Activated T-helper 1 cell treated with anti-CD3 and anti-CD28 coated beads, Interleukin-12 subunit alpha, Interleukin-12 subunit beta, Interleukin-2, Interleukin-4 antibody, amounts not matched to agents 30 ng/mL and 10 ng/mL and 1 ng/mL, durations not matched to agents 14 hours and 24 hours and 36 hours (primary cell): ENCODE measurements around the gene CXCL6. TPM values are rescaled to one million over a fixed set of nuclear protein-coding genes. Genes with fewer than 3 reads are reported as not detected.

Source experiments
- DNase-seq: peaks from one replicate; pipeline ENCODE4 v3.0.0; 2021; ENCODE audit warnings: low spot score
- H3K27ac Mint-ChIP-seq: one replicate; pipeline ENCODE4 v1.8.0; 2021; ENCODE audit warnings: mild to moderate bottlenecking, mixed read lengths
- H3K27me3 Mint-ChIP-seq: one replicate; pipeline ENCODE4 v1.8.0; 2022; ENCODE audit warnings: mild to moderate bottlenecking, moderate library complexity, mixed read lengths; ENCODE audit not compliant: insufficient read depth
- H3K36me3 Mint-ChIP-seq: one replicate; pipeline ENCODE4 v1.8.0; 2021; ENCODE audit warnings: low read depth, mixed read lengths
- H3K4me1 Mint-ChIP-seq: one replicate; pipeline ENCODE4 v1.8.0; 2021; ENCODE audit warnings: low read depth, mixed read lengths
- H3K4me3 Mint-ChIP-seq: one replicate; pipeline ENCODE4 v1.8.0; 2021; ENCODE audit warnings: mild to moderate bottlenecking, moderate library complexity, mixed read lengths
- H3K9me3 Mint-ChIP-seq: one replicate; pipeline ENCODE4 v1.8.0; 2021; ENCODE audit warnings: mixed read lengths
- intact Hi-C: fragments of 100-400 bp; cut with micrococcal nuclease; formaldehyde crosslinking; loops from one replicate; pipeline ENCODE4 v1.15.1; 2024
- total RNA-seq: library from RNA; stranded (reverse); gene quantifications from 2 replicates; pipeline ENCODE4 v1.2.3, GENCODE V29; 2022

The CXCL6 gene
- total RNA-seq, 1 donor from 2014 or later = not detected

DNA sequence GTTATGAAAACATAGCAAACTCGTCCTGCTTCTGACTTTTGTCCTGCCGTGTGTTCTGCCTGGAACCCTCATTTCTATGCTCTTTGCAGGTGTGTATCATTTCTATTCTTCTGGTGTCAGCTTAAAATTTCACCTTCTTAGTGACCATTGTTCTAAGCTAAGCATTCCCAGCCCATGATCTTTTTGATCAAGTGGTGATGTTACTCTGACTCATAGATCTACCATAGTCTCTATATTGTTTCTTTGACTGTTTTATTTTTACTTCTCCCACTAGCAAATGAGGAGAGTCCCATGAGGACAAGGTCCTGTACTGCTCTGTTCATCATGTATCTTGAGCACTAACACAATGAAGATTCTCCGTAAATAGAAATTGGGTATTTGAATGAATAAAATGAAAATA lies 14.1 kb upstream of the CXCL6 start:
- no peak for DNase-seq
- Mint-ChIP-seq H3K36me3 (no peaks in the 10 kb centered on the region), H3K27me3 (peaks cover 2% of the 10 kb centered on the region), H3K4me1 (no peaks in the 10 kb centered on the region), H3K27ac (no peak overlapping the region), H3K9me3 (no peaks in the 10 kb centered on the region), H3K4me3 (no peak overlapping the region)
- intact Hi-C loops = no loop called here

DNA sequence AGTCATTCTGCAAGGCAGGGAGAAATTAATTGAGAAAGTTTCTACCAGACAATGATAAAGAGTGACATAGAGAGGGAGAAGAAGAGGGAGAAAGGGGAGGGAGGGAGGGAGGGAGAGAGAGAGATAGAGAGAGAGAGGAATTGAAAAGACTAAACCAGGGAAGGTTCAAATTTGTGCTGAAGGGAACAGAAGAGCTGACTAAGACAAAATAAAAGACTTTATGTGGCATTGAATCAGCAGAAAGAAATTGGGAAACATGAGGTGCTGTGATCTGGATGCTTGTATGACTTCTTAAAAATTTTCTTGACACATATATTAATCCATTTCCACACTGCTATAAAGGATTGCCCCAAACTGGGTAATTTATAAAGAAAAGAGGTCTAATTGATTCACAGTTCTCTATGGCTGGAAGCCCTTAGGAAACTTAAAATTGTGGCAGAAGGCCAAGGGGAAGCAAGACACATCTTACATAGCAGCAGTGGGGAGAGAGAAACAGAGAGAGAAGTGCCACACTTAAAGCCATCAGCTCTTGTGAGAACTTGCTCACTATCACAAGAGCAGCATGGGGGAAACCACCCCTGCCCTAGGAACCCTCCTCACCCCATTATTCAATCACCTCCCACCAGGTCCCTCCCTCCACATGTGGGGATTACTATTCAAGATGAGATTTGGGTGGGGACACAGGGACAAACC lies 13.5 kb upstream of the CXCL6 start:
- no peaks in the 10 kb centered on the region for H3K36me3 Mint-ChIP-seq
- peaks cover 3% of the 10 kb centered on the region for H3K9me3 Mint-ChIP-seq
- no peak overlapping the region for H3K27ac Mint-ChIP-seq
- peaks cover 3% of the 10 kb centered on the region for H3K27me3 Mint-ChIP-seq
- intact Hi-C loops = no loop called here
- H3K4me1 Mint-ChIP-seq = no peaks in the 10 kb centered on the region
- H3K4me3 Mint-ChIP-seq = no peak overlapping the region
- DNase-seq = no peak

DNA sequence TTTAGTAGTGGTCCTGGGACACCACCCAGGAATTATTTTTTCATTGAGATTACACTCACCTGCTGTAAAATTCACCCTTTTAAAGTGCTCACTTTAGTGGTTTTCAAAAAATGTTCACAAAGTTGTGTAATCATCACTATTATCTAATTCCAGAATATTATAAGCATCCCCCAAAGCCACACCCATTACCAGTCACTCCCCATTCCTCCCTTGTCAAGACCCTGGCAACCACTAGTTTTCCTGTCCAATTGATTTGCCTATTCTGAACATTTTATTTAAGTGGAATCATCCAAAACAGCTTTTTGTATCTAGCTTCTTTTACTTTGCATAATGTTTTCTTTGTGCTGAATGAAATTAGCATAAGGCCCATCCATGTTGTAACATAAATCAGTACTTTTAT lies 12.7 kb upstream of the CXCL6 start:
- Mint-ChIP-seq H3K4me1 (no peaks in the 10 kb centered on the region), H3K27ac (no peak overlapping the region), H3K27me3 (peaks cover 3% of the 10 kb centered on the region), H3K9me3 (peaks cover 3% of the 10 kb centered on the region), H3K4me3 (no peak overlapping the region), H3K36me3 (no peaks in the 10 kb centered on the region)
- intact Hi-C loops = no loop called here
- no peak for DNase-seq

DNA sequence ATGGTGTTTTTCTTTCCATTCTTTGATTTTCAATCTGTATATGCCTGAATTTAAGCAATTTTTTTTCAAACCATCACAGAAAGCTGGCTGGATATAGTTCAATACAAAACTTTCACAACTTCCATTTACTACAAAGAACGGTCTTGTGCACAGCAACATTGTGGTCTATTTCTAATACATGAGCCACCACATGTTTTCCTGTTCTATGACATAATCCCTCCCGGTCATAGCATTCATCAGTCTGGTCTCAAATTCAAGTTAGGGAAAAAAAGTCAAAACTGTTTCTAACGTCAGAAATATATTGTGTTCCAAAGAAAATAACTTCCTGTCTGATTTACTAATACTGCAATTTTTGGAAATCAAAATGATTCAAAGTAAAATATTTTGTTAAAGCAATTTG lies 7.5 kb upstream of the CXCL6 start:
- Mint-ChIP-seq H3K9me3 (peaks cover 3% of the 10 kb centered on the region), H3K36me3 (no peaks in the 10 kb centered on the region), H3K4me1 (no peaks in the 10 kb centered on the region), H3K27ac (no peak overlapping the region), H3K27me3 (peaks cover 4% of the 10 kb centered on the region), H3K4me3 (no peak overlapping the region)
- DNase-seq = no peak
- intact Hi-C loops = no loop called here

DNA sequence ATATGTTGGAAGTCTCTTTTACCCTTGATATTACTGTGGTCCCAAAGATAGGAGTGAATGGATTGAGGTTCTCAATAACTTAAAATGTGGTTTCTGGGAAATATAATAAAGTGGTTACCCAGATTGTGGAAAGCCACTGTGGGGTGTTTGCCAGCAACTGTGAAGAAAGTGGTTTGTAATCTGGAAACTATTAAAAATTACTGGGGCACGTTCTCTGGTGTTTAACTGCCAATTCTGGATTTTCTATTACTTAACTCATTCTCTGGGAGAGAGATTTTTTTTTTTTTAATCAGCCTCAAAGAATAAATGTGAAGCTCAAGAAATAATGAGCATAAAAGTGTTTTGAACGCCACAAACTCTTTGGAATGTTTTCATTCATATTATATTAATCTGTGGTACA lies 4.9 kb upstream of the CXCL6 start:
- Mint-ChIP-seq H3K9me3 (peaks cover 3% of the 10 kb centered on the region), H3K4me1 (no peaks in the 10 kb centered on the region), H3K27me3 (peaks cover 9% of the 10 kb centered on the region), H3K36me3 (no peaks in the 10 kb centered on the region), H3K4me3 (no peak overlapping the region), H3K27ac (no peak overlapping the region)
- DNase-seq = no peak
- intact Hi-C loops = no loop called here

DNA sequence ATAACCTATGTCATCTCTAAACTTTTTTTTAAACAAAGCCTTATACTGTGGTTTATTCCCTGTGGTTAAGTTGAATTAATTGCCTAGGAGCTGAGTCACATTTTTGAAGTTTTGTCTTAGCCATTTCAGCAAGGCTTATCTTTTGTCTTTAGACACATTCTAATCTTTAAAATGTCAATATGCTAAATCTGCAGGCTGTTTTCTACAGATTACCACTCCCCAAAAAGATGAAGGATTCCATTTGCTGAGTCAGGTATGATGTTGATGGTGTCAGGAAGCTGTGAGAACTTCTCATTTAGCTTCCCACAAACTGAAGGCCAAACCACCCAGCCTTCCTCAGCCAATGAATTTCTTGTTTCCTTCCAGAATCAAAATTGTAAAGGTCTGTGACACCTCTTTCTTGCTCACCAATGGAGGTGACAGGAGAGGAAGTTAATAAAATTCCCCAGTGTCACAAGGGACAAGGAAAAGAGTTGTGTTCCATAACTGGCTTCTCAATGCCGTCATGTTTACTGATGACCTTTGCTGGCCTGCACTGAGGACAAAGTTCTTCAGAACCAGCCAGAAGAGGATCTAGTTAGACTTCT lies 3.7 kb upstream of the CXCL6 start:
- H3K27ac Mint-ChIP-seq = no peak overlapping the region
- no peak overlapping the region for H3K4me3 Mint-ChIP-seq
- no peak for DNase-seq
- intact Hi-C loops = no loop called here
- no peaks in the 10 kb centered on the region for H3K36me3 Mint-ChIP-seq
- peaks cover 17% of the 10 kb centered on the region for H3K27me3 Mint-ChIP-seq
- peaks cover 3% of the 10 kb centered on the region for H3K9me3 Mint-ChIP-seq
- no peaks in the 10 kb centered on the region for H3K4me1 Mint-ChIP-seq

DNA sequence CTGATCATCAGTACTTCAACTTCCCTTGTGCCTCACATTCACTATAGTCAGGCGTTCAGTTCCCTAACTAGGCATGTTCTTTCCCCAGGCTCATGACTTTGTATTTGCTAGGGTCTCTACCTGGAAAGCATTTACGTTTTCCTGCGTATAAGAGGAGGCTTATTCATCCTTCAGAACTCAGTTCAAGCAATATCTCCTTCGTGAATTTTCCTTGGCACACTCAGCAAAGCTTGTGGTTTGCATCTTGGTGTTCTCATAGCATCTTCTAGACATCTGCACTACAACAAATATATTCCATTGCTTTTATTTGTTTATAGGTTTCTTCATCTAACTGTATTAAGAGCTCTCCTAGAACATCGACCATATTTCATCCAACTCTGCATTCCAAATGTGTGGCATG lies 2.6 kb downstream of the CXCL6 start:
- Mint-ChIP-seq H3K9me3 (no peaks in the 10 kb centered on the region), H3K36me3 (no peaks in the 10 kb centered on the region), H3K4me1 (no peaks in the 10 kb centered on the region), H3K4me3 (no peak overlapping the region), H3K27me3 (peaks cover 17% of the 10 kb centered on the region), H3K27ac (no peak overlapping the region)
- intact Hi-C loops = no loop called here
- DNase-seq = no peak

DNA sequence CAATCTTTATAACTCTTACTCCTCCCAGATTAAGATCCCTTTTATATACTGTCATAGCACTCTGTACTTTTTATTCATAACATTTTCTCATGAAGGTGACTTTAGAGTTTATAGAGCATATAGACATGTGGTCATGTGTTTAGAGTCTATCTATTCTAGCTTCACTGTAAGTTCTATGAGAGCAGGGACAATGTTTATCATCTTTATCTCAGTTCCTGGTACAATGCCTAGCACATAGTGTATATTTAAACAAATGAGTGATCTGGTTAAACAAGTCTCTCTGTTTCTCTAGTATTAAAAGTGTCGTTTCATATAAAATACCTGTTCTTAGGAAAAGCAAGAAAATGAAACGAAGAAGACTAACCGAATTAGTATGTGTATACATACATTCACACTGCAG lies 3.2 kb downstream of the CXCL6 start:
- intact Hi-C loops = no loop called here
- no peak overlapping the region for H3K27ac Mint-ChIP-seq
- no peak for DNase-seq
- no peak overlapping the region for H3K4me3 Mint-ChIP-seq
- no peaks in the 10 kb centered on the region for H3K9me3 Mint-ChIP-seq
- no peaks in the 10 kb centered on the region for H3K4me1 Mint-ChIP-seq
- H3K36me3 Mint-ChIP-seq = no peaks in the 10 kb centered on the region
- peaks cover 17% of the 10 kb centered on the region for H3K27me3 Mint-ChIP-seq

DNA sequence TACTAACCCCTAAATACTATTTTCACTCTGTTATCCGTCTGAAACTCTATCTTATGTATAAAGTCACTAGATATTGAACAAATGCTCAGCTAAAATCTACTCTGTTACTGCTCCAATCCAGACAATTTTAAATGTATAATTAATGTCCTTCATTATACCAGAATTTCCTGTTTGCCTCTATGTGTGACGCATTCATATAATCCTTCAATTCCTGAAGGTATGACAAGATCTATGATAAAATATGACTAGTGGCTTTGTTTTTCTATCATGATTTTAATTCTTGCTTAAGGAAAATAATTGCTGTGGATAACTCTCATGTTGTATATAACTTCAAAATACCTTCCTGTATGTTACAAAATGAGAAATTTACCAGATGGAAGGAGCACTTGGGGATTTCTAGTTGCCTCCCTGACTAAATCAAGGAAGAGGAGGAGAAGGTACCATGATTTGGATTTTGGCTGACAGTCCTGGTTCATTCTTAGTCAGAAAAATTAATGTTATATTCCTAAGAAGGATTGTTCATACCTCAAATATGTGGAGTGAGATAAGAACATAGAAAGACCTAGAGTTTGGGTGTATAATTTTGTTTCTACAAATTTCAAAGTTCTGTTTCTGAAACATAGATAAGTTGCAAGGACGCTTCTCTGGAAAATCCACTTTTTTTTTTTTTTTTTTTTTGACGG lies 4.9 kb downstream of the CXCL6 start:
- H3K27ac Mint-ChIP-seq = no peak overlapping the region
- no peak overlapping the region for H3K4me3 Mint-ChIP-seq
- H3K4me1 Mint-ChIP-seq = no peaks in the 10 kb centered on the region
- peaks cover 16% of the 10 kb centered on the region for H3K27me3 Mint-ChIP-seq
- intact Hi-C loops = no loop called here
- H3K9me3 Mint-ChIP-seq = no peaks in the 10 kb centered on the region
- no peak for DNase-seq
- H3K36me3 Mint-ChIP-seq = no peaks in the 10 kb centered on the region

DNA sequence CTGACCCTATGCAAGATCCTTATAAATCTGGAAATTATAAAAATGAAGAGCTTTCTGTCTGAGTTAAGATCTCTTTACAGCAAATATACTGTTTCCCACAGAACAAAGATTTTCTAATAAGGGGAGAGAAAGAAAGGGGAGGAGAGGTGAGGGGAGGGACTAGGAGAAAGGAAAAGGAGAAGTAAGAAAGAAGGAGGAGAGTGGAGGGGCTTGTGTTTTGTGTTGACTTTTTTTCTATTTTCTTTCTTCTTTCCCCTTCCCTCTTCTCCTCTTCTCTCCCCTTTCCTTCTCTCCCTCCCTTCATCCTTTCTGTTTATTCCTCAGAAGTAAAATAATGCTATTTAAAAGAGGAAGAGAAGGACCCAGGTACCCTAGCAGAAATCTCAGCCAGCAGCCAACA lies 6.2 kb downstream of the CXCL6 start:
- intact Hi-C loops = no loop called here
- no peaks in the 10 kb centered on the region for H3K9me3 Mint-ChIP-seq
- no peak overlapping the region for H3K4me3 Mint-ChIP-seq
- no peak overlapping the region for H3K27ac Mint-ChIP-seq
- no peaks in the 10 kb centered on the region for H3K4me1 Mint-ChIP-seq
- peaks cover 7% of the 10 kb centered on the region for H3K27me3 Mint-ChIP-seq
- no peaks in the 10 kb centered on the region for H3K36me3 Mint-ChIP-seq
- no peak for DNase-seq

DNA sequence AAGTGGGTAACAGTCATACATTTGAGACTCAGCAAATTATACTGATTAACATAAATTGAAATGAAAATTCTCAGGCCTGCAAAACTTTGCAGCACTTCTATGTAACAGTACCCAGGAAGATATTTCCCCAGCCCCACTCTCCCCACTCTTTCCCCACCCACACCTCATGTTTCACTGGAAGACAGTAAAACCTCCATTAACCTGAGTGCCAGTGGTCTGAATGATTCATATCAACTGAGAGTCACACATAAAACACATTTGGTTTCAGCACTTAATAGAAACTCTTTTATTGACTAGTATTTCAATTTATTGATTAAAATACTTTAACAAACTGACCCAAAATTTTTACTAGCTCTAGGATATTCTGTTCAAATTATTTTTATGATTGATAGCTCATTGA lies 6.9 kb downstream of the CXCL6 start:
- no peak overlapping the region for H3K4me3 Mint-ChIP-seq
- intact Hi-C loops = no loop called here
- DNase-seq = no peak
- no peaks in the 10 kb centered on the region for H3K9me3 Mint-ChIP-seq
- H3K36me3 Mint-ChIP-seq = no peaks in the 10 kb centered on the region
- H3K27me3 Mint-ChIP-seq = peaks cover 7% of the 10 kb centered on the region
- H3K4me1 Mint-ChIP-seq = no peaks in the 10 kb centered on the region
- H3K27ac Mint-ChIP-seq = no peak overlapping the region

DNA sequence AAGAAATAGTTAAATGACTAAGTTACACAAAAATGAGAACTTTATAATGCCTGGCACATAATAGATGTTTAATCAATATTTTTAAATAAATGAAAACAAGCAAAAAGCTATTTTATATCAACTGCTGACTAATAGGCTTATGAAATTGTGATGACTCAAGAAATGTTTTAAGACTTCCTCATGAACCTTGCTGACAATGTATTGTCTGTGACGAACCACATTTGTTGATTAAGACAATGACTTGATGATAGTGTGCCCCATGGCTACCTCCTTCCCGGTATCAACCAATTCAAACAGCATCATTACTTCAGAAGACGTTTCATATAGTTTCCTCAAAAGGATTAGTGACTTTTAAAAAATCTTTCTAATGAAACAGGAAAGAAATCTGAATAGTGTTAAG lies 7.9 kb downstream of the CXCL6 start:
- no peaks in the 10 kb centered on the region for H3K36me3 Mint-ChIP-seq
- no peaks in the 10 kb centered on the region for H3K9me3 Mint-ChIP-seq
- no peak overlapping the region for H3K27ac Mint-ChIP-seq
- H3K4me1 Mint-ChIP-seq = no peaks in the 10 kb centered on the region
- H3K4me3 Mint-ChIP-seq = no peak overlapping the region
- no peak for DNase-seq
- H3K27me3 Mint-ChIP-seq = peaks cover 4% of the 10 kb centered on the region
- intact Hi-C loops = no loop called here

DNA sequence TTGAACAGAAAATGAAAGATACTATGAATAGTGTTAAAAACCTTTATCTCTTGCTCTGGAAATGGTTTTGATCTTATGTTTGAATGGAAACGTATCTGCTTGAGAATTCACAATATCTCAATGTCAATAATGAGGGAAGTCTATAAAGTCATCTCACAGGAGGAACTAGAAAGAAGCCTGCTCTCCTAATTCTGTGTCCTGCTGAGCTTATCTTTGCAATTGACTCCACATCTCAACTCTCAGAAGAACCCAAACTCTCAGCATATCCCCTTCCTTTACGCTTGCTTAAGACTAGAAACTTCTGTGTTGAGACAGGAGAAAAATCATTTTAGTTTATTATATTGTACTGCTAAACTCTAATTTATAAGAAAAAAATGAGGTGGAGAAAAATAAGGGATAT lies 8.3 kb downstream of the CXCL6 start:
- H3K27me3 Mint-ChIP-seq = peaks cover 4% of the 10 kb centered on the region
- H3K4me3 Mint-ChIP-seq = no peak overlapping the region
- intact Hi-C loops = no loop called here

More for the DNA sequence above, 8.3 kb downstream of the CXCL6 start:
- Mint-ChIP-seq H3K4me1 (no peaks in the 10 kb centered on the region), H3K27ac (no peak overlapping the region), H3K36me3 (no peaks in the 10 kb centered on the region), H3K9me3 (no peaks in the 10 kb centered on the region)
- DNase-seq = no peak
